HEK293 (cell line): ENCODE measurements around the gene FXYD3.

Experiments used
- CTCF ChIP-seq: fragments of 450-650 bp; formaldehyde crosslinking; IDR thresholded peaks from 2 replicates; pipeline ENCODE4 v1.5.1; 2016; ENCODE audit warnings: missing biosample characterization, missing genetic modification characterization
- ELK4 ChIP-seq: IDR thresholded peaks from 2 replicates; pipeline ENCODE4 v1.6.1; 2011; ENCODE audit warnings: mild to moderate bottlenecking, low read depth, low read length, borderline replicate concordance
- KLF10 ChIP-seq: fragments of 450-650 bp; IDR thresholded peaks from 2 replicates; pipeline ENCODE4 v1.5.1; 2018; ENCODE audit warnings: missing biosample characterization, mild to moderate bottlenecking, missing genetic modification characterization
- KLF17 ChIP-seq: fragments of 450-650 bp; formaldehyde crosslinking; IDR thresholded peaks from 2 replicates; pipeline ENCODE4 v1.5.1; 2016; ENCODE audit warnings: missing biosample characterization, missing genetic modification characterization
- REST ChIP-seq: fragments of 450-650 bp; formaldehyde crosslinking; IDR thresholded peaks from 2 replicates; pipeline ENCODE4 v1.5.1; 2016; ENCODE audit warnings: missing biosample characterization, missing genetic modification characterization
- TRIM28 ChIP-seq: IDR thresholded peaks from 2 replicates; pipeline ENCODE4 v1.6.1; 2011; ENCODE audit warnings: low read length, control low read depth, borderline replicate concordance
- ZBTB1 ChIP-seq: fragments of 450-650 bp; formaldehyde crosslinking; IDR thresholded peaks from 2 replicates; pipeline ENCODE4 v1.5.1; 2016; ENCODE audit warnings: missing biosample characterization, missing genetic modification characterization
- ZBTB11 ChIP-seq: fragments of 450-650 bp; formaldehyde crosslinking; conservative IDR thresholded peaks from 2 replicates; pipeline ENCODE4 v1.5.1; 2016; ENCODE audit warnings: low read depth, missing biosample characterization, missing genetic modification characterization
- ZNF140 ChIP-seq: fragments of 450-650 bp; formaldehyde crosslinking; IDR thresholded peaks from 2 replicates; pipeline ENCODE4 v1.5.1; 2016; ENCODE audit warnings: missing biosample characterization, missing genetic modification characterization
- ZNF302 ChIP-seq: fragments of 450-650 bp; formaldehyde crosslinking; IDR thresholded peaks from 2 replicates; pipeline ENCODE4 v1.5.1; 2016; ENCODE audit warnings: missing biosample characterization, missing genetic modification characterization, low read depth
- ZNF423 ChIP-seq: fragments of 450-650 bp; formaldehyde crosslinking; IDR thresholded peaks from 2 replicates; pipeline ENCODE4 v1.5.1; 2016; ENCODE audit warnings: missing biosample characterization, missing genetic modification characterization
- ZNF530 ChIP-seq: fragments of 450-650 bp; formaldehyde crosslinking; IDR thresholded peaks from 2 replicates; pipeline ENCODE4 v1.5.1; 2016; ENCODE audit warnings: low read depth, missing biosample characterization, missing genetic modification characterization
- ZNF621 ChIP-seq: fragments of 450-650 bp; formaldehyde crosslinking; IDR thresholded peaks from 2 replicates; pipeline ENCODE4 v1.5.1; 2017; ENCODE audit warnings: missing biosample characterization, missing genetic modification characterization

- TF ChIP-seq CTCF (tag by site-specific recombination), result no peak
- no peak for TF ChIP-seq ZNF621 (tag by site-specific recombination)
- TF ChIP-seq ZNF530 (tag by site-specific recombination), result no peak
- TF ChIP-seq ELK4, result no peak
- TF ChIP-seq KLF17 (tag by site-specific recombination), result no peak
- no peak for TF ChIP-seq ZNF423
- TF ChIP-seq REST (tag by site-specific recombination), result no peak
- TF ChIP-seq TRIM28, result no peak
- TF ChIP-seq ZBTB11, result no peak
- no peak for TF ChIP-seq ZNF140 (tag by site-specific recombination)
- no peak for TF ChIP-seq ZBTB1 (tag by site-specific recombination)
- no peak for TF ChIP-seq ZNF302 (tag by site-specific recombination)
- no peak for TF ChIP-seq KLF10
These were observed 39.6 kb upstream of the FXYD3 start for GRCh38 chr19:35076026-35076370.
